Lower lobe of right lung (tissue), 2 donors: Measurements from ENCODE around the gene DOCK8. TPM values are rescaled to one million over a fixed set of nuclear protein-coding genes. Genes with fewer than 3 reads are reported as not detected.

ENCODE experiments used
- ATAC-seq, 2 donors: fragments of 200-7000 bp; cut with Tn5 transposase; one replicate each; pipeline ENCODE4 v1.9.1; 2020 to 2022; ENCODE audit warnings: mild to moderate bottlenecking in 2 of 2, moderate library complexity in 2 of 2
- DNase-seq: peaks from one replicate; pipeline ENCODE4 v3.0.0-alpha.2; 2020
- H3K27ac ChIP-seq: fragments of 200-600 bp; one replicate; pipeline ENCODE4 v1.8.0; 2022
- H3K27me3 ChIP-seq: fragments of 200-600 bp; one replicate; pipeline ENCODE4 v1.8.0; 2022; ENCODE audit warnings: low read depth
- H3K36me3 ChIP-seq: fragments of 200-600 bp; one replicate; pipeline ENCODE4 v1.8.0; 2022; ENCODE audit warnings: mild to moderate bottlenecking
- H3K4me1 ChIP-seq: fragments of 200-600 bp; one replicate; pipeline ENCODE4 v1.8.0; 2022
- H3K4me3 ChIP-seq: fragments of 200-600 bp; one replicate; pipeline ENCODE4 v1.8.0; 2022; ENCODE audit warnings: mild to moderate bottlenecking
- H3K9me3 ChIP-seq: fragments of 200-600 bp; one replicate; pipeline ENCODE4 v1.8.0; 2022
- intact Hi-C: fragments of 100-400 bp; cut with DNase I; formaldehyde crosslinking; loops from one replicate; pipeline ENCODE4 v1.11.0; 2022
- total RNA-seq: library from RNA; stranded (reverse); fragmentation: NEBNext Ultra II Directional; extraction: Animal tissue kit (Norgen Biotek cat#: 25700); gene quantifications from one replicate; pipeline ENCODE4 v1.2.1, GENCODE V29; 2021
- TF ChIP-seq, protein P1 (sequence below): fragments of 200-600 bp; IDR thresholded peaks from one replicate; pipeline ENCODE4 v1.8.0; 2022; ENCODE audit warnings: antibody characterized with exemption, mild to moderate bottlenecking
- donor health status: DM: no; HTN: yes; CAD: no; lungs with severe emphysema.

The DOCK8 gene
- total RNA-seq, 1 donor from 2014 or later, result 112 TPM

GRCh38 chr9:441126-441525 lies 226.5 kb downstream of the DOCK8 start:
- H3K27me3 ChIP-seq, result no peaks in the 10 kb centered on the region
- no peaks in the 10 kb centered on the region for H3K4me1 ChIP-seq
- H3K36me3 ChIP-seq, result peaks cover 87% of the 10 kb centered on the region
- TF ChIP-seq, protein P1, sequence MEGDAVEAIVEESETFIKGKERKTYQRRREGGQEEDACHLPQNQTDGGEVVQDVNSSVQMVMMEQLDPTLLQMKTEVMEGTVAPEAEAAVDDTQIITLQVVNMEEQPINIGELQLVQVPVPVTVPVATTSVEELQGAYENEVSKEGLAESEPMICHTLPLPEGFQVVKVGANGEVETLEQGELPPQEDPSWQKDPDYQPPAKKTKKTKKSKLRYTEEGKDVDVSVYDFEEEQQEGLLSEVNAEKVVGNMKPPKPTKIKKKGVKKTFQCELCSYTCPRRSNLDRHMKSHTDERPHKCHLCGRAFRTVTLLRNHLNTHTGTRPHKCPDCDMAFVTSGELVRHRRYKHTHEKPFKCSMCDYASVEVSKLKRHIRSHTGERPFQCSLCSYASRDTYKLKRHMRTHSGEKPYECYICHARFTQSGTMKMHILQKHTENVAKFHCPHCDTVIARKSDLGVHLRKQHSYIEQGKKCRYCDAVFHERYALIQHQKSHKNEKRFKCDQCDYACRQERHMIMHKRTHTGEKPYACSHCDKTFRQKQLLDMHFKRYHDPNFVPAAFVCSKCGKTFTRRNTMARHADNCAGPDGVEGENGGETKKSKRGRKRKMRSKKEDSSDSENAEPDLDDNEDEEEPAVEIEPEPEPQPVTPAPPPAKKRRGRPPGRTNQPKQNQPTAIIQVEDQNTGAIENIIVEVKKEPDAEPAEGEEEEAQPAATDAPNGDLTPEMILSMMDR, result no peak
- DNase-seq, result no peak
- H3K9me3 ChIP-seq, result no peaks in the 10 kb centered on the region
- intact Hi-C loops, result no loop called here
- ATAC-seq, result no peak
- H3K27ac ChIP-seq, result no peak overlapping the region
- H3K4me3 ChIP-seq, result no peak overlapping the region

- H3K36me3 ChIP-seq, result peaks cover 68% of the 10 kb centered on the region
- DNase-seq (no peak), ATAC-seq (no peak)
- intact Hi-C loops, result no loop called here
- H3K27me3 ChIP-seq, result no peaks in the 10 kb centered on the region
- H3K4me1 ChIP-seq, result no peaks in the 10 kb centered on the region
- H3K27ac ChIP-seq, result no peak overlapping the region
- TF ChIP-seq, protein P1, result no peak
- no peak overlapping the region for H3K4me3 ChIP-seq
- H3K9me3 ChIP-seq, result no peaks in the 10 kb centered on the region
These were observed 229.9 kb downstream of the DOCK8 start for GRCh38 chr9:444528-444927.

GRCh38 chr9:445033-445432 lies 230.4 kb downstream of the DOCK8 start:
- Histone ChIP-seq H3K27ac (no peak overlapping the region), H3K36me3 (peaks cover 68% of the 10 kb centered on the region), H3K27me3 (no peaks in the 10 kb centered on the region), H3K9me3 (no peaks in the 10 kb centered on the region), H3K4me1 (no peaks in the 10 kb centered on the region), H3K4me3 (no peak overlapping the region)
- peak in 1 of 2 donors; percentile 24 for ATAC-seq
- no peak for DNase-seq
- TF ChIP-seq, protein P1, result no peak
- intact Hi-C loops, result no loop called here

GRCh38 chr9:446074-446699 lies 231.5 kb downstream of the DOCK8 start:
- H3K27ac ChIP-seq, result no peak overlapping the region
- H3K36me3 ChIP-seq, result peaks cover 71% of the 10 kb centered on the region
- H3K27me3 ChIP-seq, result no peaks in the 10 kb centered on the region
- ATAC-seq, result no peak
- H3K4me1 ChIP-seq, result no peaks in the 10 kb centered on the region
- intact Hi-C loops, result no loop called here
- H3K9me3 ChIP-seq, result no peaks in the 10 kb centered on the region
- no peak overlapping the region for H3K4me3 ChIP-seq
- no peak for DNase-seq
- TF ChIP-seq, protein P1, result no peak

DNA sequence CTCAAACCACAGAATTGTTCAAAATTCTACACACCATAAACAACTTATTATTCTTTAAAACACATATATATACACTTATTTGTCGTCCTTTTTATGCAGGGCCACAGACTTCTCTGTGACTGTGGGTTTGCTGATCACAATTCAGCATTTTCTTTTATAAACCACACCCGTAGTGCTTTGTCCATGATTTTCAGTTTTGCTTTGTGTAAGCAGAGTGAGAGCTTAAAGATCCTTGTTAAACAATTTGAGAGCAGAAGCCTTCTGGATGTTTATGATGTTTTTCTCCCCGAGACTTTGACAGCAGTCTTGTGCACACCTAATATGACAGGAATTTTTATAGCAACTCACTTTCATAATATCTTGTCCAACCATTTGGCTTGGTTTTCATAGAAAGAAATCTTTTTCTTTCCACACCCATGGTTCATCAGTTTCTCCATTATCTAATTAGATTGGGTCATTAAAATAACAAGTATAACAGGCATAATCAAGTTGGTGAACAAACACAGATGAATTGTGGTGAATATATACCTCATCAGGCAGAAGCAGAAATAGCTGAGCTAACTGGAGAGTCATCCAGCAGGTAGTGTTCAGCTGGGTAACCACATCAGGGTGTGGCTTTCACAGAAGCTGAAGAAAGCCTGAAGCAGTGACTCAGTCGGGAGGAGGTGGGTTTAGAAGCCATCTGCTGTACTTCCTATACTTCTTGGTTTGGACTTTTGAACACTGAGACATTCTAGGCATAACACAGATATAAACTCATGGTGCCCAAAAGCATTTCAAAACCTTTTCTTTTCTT lies 232.8 kb downstream of the DOCK8 start:
- TF ChIP-seq, protein P1, result no peak
- H3K4me3 ChIP-seq, result no peak overlapping the region
- no peaks in the 10 kb centered on the region for H3K27me3 ChIP-seq
- DNase-seq (no peak), ATAC-seq (peak; percentile 64 to 76)
- intact Hi-C loops, result no loop called here
- no peak overlapping the region for H3K27ac ChIP-seq
- no peaks in the 10 kb centered on the region for H3K9me3 ChIP-seq
- H3K4me1 ChIP-seq, result no peaks in the 10 kb centered on the region
- peaks cover 69% of the 10 kb centered on the region for H3K36me3 ChIP-seq
